Breast epithelium (tissue), 4 donors: ENCODE measurements around the gene CST1. TPM values are rescaled to one million over a fixed set of nuclear protein-coding genes. Genes with fewer than 3 reads are reported as not detected.
"Not testable (repeated sequence)": the region's sequence is repeated elsewhere in the genome, so short reads cannot be mapped to it uniquely, and the experiment has no call there.

ENCODE experiments used
- DNase-seq, 2 donors: peaks; one replicate each; pipeline ENCODE4 v3.0.0-alpha.2; 2019; ENCODE audit warnings: low spot score in 2 of 2
- H3K27ac ChIP-seq, 2 donors: fragments of 200-600 bp; sonication (generic) in 1 of 2; one replicate each; pipeline ENCODE4 v1.5.1; 2016 to 2019; ENCODE audit warnings: mild to moderate bottlenecking in 1 of 2
- H3K27me3 ChIP-seq, 2 donors: fragments of 200-600 bp; sonication (generic) in 1 of 2; one replicate each; pipeline versions ENCODE4 v1.5.1 to v1.6.0; 2017 to 2019; ENCODE audit warnings: control low read depth in 1 of 2, mild to moderate bottlenecking in 1 of 2
- H3K36me3 ChIP-seq: fragments of 200-600 bp; one replicate; pipeline ENCODE4 v1.5.1; 2019
- H3K4me1 ChIP-seq, 2 donors: fragments of 200-600 bp; sonication (generic); one replicate each; pipeline ENCODE4 v1.5.1; 2016 to 2019; ENCODE audit warnings: control low read depth in 1 of 2
- H3K4me3 ChIP-seq, 3 donors: fragments of 200-600 bp; sonication (generic); 1 replicate in 2 of 3; 2 replicates in 1 of 3; pipeline ENCODE4 v1.5.1; 2016 to 2019; ENCODE audit warnings: mild to moderate bottlenecking in 3 of 3, moderate library complexity in 2 of 3
- H3K9me3 ChIP-seq, 2 donors: fragments of 200-600 bp; sonication (generic) in 1 of 2; one replicate each; pipeline ENCODE4 v1.5.1; 2016 to 2019; ENCODE audit warnings: control low read depth in 1 of 2
- POLR2A ChIP-seq: fragments of 450-650 bp; IDR thresholded peaks from one replicate; pipeline ENCODE4 v1.6.1; 2016; ENCODE audit warnings: antibody characterized with exemption, mild to moderate bottlenecking, moderate library complexity
- POLR2AphosphoS5 ChIP-seq, 3 donors: sonication (generic); formaldehyde crosslinking; IDR thresholded peaks; one replicate each; pipeline ENCODE4 v1.6.1; 2017; ENCODE audit warnings: antibody characterized with exemption in 3 of 3
- intact Hi-C: fragments of 100-400 bp; cut with DNase I; formaldehyde crosslinking; loops from one replicate; pipeline ENCODE4 v1.15.1; 2023; ENCODE audit warnings: low total_unique reads
- total RNA-seq, 3 donors: library from RNA; depleted of rRNA; stranded (reverse); fragments of >200 nt; gene quantifications; one replicate each; pipeline ENCODE4 v1.1.0, GENCODE V29; 2016
- TF ChIP-seq, protein P1 (sequence below), 3 donors: fragments of 450-650 bp; IDR thresholded peaks; one replicate each; pipeline ENCODE4 v1.5.1; 2016 to 2017; ENCODE audit warnings: antibody characterized with exemption in 3 of 3, mild to moderate bottlenecking in 3 of 3, moderate library complexity in 3 of 3

The CST1 gene
- total RNA-seq, 3 donors from 2014 or later = not detected

DNA sequence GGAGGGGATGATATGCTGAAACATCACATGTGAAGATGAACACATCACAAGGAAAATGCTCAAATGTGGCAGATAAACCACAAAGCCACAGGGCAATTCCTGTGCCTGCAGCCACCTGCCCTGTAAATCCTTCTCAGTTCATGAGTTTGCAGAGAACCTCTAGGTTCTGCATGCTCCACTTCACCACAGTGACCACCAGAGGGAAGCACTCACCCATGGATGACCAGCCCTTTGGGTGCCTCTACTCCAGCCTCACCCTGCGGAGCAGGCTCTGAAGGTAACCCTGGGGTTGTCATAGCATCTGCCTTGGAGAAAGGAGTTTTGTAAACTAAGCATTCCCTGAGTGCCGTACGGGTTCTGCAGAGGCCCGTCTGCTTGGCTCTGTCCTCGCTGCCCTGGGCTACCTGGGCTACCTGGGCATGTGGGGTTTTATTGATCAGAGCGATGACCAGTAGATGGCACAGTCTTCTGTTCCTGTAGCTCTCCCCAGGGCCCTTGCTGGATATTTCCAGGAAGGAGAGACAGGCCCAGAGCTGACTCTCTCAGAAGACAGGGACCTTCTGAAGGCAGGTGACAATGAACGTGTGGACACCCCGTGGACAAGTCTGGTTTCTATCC, 31.7 kb upstream of the CST1 start:
- intact Hi-C loops = no loop called here
- no peaks in the 10 kb centered on the region for H3K27me3 ChIP-seq
- no peak overlapping the region for H3K27ac ChIP-seq
- DNase-seq = no peak
- no peaks in the 10 kb centered on the region for H3K9me3 ChIP-seq
- H3K4me3 ChIP-seq = no peak overlapping the region
- no peaks in the 10 kb centered on the region for H3K4me1 ChIP-seq
- H3K36me3 ChIP-seq = no peaks in the 10 kb centered on the region
- TF ChIP-seq POLR2AphosphoS5 (IDR thresholded peaks at IDR 0.05) (no peak), POLR2A (no peak)
- TF ChIP-seq, protein P1, sequence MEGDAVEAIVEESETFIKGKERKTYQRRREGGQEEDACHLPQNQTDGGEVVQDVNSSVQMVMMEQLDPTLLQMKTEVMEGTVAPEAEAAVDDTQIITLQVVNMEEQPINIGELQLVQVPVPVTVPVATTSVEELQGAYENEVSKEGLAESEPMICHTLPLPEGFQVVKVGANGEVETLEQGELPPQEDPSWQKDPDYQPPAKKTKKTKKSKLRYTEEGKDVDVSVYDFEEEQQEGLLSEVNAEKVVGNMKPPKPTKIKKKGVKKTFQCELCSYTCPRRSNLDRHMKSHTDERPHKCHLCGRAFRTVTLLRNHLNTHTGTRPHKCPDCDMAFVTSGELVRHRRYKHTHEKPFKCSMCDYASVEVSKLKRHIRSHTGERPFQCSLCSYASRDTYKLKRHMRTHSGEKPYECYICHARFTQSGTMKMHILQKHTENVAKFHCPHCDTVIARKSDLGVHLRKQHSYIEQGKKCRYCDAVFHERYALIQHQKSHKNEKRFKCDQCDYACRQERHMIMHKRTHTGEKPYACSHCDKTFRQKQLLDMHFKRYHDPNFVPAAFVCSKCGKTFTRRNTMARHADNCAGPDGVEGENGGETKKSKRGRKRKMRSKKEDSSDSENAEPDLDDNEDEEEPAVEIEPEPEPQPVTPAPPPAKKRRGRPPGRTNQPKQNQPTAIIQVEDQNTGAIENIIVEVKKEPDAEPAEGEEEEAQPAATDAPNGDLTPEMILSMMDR (IDR thresholded peaks at IDR 0.05) = no peak

DNA sequence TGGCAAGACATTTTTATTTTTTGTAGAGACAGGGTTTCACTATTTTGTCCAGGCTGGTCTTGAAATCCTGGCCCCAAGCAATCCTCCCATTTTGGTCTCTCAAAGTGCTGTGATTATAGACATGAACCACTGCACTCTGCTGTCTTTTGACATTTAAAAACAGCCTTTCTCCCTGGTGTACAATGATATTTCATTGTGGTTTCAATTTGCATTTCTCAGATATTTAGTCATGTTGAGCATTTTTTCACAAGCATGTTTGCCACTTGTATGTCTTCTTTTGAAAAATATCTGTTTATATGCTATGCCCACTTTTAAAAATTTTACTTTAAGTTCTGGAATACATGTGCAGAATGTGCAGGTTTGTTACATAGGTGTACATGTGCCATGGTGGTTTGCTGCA, 27.9 kb upstream of the CST1 start:
- H3K27me3 ChIP-seq, H3K36me3 ChIP-seq, intact Hi-C loops, H3K27ac ChIP-seq, H3K4me1 ChIP-seq, DNase-seq, H3K4me3 ChIP-seq, H3K9me3 ChIP-seq: not testable (repeated sequence)

DNA sequence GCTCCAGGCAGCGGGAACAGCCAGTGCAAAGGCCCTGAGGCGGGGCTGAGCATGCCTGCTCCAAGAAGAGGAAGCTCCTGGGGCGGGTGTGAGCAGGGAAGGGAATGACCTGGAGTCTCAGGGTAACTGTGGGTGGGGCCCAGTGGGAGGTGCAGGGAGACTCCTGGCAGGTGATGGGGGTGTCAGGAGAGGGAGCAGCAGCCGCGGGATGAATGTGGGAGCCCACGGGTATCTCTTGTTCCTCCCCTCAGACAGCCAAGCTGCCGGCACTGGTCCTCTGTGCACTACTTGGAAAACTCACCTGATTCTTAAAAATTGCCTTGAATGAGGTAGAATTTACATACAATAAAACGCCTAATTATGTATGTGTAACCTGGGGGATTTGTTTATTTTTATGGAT, 26.6 kb upstream of the CST1 start:
- intact Hi-C loops, H3K27ac ChIP-seq, H3K27me3 ChIP-seq, H3K4me3 ChIP-seq, DNase-seq, H3K9me3 ChIP-seq, H3K36me3 ChIP-seq, H3K4me1 ChIP-seq: not testable (repeated sequence)

DNA sequence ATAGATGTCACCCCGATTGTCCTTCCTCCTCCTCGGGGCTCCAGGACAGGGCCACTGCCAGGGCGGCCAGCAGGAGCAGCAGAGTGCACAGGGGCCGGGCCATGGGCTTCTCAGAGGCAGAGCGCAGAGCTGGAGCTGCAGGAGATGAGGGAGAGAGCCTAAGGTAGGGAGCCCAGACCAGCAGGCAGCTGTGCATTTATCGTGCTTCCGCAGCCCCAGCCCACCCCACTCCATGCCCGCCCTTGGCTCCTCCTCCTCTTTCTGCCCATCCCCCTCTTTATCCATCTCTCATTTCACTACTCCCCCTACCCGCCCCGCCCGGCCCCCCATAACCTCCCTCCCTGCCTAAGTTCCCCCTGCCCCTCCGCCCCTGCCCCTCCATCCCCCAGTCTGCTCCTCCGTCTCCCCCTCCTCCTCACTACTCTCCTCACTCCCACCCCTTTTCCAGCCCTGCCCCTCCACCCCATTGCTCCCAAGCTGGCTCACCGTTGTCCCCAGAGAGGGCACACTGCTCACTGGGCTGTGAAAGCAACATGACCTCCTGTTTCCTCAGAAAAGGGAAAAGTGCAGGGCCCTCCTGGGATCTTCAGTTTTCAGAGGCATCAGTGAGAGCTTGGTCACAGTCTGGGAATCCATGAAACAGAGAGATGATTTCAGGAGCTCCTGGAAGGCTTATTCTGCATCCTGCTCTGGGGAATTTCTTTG, 25.5 kb upstream of the CST1 start:
- no peaks in the 10 kb centered on the region for H3K4me1 ChIP-seq
- no peaks in the 10 kb centered on the region for H3K9me3 ChIP-seq
- no peak overlapping the region for H3K27ac ChIP-seq
- no peak overlapping the region for H3K4me3 ChIP-seq
- no peaks in the 10 kb centered on the region for H3K27me3 ChIP-seq
- intact Hi-C loops = no loop called here
- DNase-seq = no peak
- TF ChIP-seq, protein P1 (IDR thresholded peaks at IDR 0.05) = no peak
- TF ChIP-seq POLR2A (no peak), POLR2AphosphoS5 (IDR thresholded peaks at IDR 0.05) (no peak)
- H3K36me3 ChIP-seq = no peaks in the 10 kb centered on the region

DNA sequence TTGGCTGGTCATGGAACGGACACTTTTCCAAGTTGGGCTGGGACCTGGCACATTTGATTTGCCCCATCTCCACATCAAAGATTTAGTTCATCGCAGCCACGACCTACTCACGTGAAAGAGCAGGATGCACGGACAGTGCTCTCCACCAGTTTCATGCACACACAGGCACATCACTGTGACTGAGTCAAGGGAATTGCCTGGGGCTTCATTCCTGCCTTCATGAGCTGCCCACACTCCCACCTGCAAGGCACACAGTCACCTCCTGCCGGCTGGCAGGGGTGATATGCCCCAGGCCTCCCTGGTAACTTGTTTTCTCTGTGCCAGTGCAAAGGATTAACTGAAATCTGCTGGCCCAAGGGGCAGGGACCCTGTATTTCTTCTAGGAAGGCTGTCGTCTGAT, 23.3 kb upstream of the CST1 start:
- intact Hi-C loops = no loop called here
- H3K27ac ChIP-seq = no peak overlapping the region
- no peaks in the 10 kb centered on the region for H3K9me3 ChIP-seq
- no peak for DNase-seq
- TF ChIP-seq POLR2AphosphoS5 (IDR thresholded peaks at IDR 0.05) = no peak
- no peak for TF ChIP-seq POLR2A
- TF ChIP-seq, protein P1 (IDR thresholded peaks at IDR 0.05) = no peak
- no peak overlapping the region for H3K4me3 ChIP-seq
- no peaks in the 10 kb centered on the region for H3K27me3 ChIP-seq
- no peaks in the 10 kb centered on the region for H3K36me3 ChIP-seq
- no peaks in the 10 kb centered on the region for H3K4me1 ChIP-seq

DNA sequence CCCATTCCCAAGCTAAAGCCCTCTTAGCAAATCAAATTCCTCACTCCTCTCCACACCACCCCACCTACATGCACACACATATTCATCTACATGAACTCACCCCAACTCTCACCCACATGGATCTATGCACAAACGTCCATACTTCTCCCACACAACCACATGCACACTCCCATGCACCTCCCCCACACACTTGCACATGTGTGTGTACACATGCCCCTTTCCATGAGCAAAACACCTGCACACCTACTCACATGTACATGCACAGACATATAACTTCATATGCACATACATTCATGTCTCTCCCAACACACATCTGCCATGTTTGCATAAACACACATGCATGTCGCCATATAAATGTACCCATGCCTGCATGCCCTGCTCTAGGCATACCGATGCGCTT, 22.8 kb upstream of the CST1 start:
- DNase-seq = no peak
- H3K27ac ChIP-seq = no peak overlapping the region
- no peak for TF ChIP-seq POLR2A
- H3K9me3 ChIP-seq = no peaks in the 10 kb centered on the region
- no peaks in the 10 kb centered on the region for H3K27me3 ChIP-seq
- intact Hi-C loops = no loop called here
- no peaks in the 10 kb centered on the region for H3K36me3 ChIP-seq
- no peak overlapping the region for H3K4me3 ChIP-seq
- no peaks in the 10 kb centered on the region for H3K4me1 ChIP-seq
